Measurements from ENCODE around the gene UTS2R.

DNA sequence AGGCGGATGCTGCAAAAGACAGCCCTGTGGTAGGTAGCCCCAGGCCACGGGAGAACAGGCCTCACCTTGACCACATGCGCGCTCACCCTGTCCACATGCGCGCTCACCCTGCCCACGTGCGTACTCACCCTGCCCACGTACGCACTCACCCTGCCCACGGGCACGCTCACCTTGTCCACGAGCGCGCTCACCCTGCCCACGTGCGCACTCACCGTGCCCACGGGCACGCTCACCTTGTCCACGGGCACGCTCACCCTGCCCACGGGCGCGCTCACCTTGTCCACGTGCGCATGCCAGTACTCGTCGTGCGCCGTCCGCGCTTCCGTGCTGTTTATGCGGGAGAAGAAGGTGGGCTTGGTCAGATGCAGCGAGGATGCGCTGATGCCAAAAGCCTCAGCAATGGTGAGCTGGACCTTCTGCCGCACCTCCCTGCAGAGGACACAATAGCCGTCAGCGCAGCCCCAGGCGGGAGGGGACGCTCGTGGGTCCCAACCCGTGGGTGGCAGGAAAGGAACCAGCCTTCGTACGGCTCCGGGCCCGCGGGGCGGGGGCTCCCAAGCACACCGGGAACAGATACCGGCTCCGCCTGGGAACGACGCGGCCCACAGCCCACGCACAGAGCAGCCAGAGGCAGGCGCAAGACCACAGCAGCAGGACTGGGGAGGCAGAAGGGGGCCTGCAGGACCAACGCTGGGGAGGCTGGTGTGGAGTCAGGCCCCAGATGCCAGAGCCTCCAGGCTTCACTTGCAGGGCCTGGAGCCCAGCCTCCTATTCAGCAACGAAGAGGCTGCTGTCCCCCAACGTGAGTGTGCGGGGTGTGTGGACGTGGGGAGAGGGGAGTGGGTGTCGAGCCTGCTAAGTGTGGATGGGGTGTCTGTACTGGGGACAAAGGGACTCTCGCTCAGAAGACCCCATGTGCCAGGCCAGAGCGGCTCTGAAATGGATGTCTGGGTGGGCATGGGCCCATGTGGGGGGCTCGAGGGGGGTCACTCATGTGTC, 32.4 kb downstream of the UTS2R start:
- TF ChIP-seq, protein P1, sequence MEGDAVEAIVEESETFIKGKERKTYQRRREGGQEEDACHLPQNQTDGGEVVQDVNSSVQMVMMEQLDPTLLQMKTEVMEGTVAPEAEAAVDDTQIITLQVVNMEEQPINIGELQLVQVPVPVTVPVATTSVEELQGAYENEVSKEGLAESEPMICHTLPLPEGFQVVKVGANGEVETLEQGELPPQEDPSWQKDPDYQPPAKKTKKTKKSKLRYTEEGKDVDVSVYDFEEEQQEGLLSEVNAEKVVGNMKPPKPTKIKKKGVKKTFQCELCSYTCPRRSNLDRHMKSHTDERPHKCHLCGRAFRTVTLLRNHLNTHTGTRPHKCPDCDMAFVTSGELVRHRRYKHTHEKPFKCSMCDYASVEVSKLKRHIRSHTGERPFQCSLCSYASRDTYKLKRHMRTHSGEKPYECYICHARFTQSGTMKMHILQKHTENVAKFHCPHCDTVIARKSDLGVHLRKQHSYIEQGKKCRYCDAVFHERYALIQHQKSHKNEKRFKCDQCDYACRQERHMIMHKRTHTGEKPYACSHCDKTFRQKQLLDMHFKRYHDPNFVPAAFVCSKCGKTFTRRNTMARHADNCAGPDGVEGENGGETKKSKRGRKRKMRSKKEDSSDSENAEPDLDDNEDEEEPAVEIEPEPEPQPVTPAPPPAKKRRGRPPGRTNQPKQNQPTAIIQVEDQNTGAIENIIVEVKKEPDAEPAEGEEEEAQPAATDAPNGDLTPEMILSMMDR (IDR thresholded peaks at IDR 0.05) = no peak
- TF ChIP-seq POLR2A (IDR thresholded peaks at IDR 0.05) = no peak

Data from body of pancreas (tissue), 4 donors.